Measurements from ENCODE around the gene RINL. TPM values are rescaled to one million over a fixed set of nuclear protein-coding genes. Genes with fewer than 3 reads are reported as not detected.

Gene RINL, protein sequence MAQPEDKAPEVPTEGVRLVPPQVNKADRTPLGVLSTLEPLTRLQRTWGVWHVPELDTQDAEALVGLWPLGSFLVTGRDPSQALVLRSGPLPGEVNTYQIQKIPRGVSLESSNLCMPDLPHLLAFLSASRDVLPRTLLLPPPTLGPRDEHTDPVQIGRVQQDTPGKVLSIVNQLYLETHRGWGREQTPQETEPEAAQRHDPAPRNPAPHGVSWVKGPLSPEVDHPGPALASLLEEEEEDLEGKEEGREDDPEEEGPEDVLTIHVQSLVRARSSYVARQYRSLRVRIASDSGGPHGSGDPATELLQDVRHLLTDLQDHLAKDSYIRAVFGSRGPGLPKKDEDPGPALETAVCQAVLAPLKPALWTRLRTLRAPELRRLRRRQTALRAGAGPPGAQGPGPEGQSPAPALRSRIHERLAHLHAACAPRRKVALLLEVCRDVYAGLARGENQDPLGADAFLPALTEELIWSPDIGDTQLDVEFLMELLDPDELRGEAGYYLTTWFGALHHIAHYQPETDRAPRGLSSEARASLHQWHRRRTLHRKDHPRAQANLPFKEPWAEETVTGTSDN
- 2.6 to 3.6 TPM (median 2.8 TPM) in 5 replicates for total RNA-seq (2022; extraction: Qiagen RNA extraction; ENCODE audit: low read depth)

DNA sequence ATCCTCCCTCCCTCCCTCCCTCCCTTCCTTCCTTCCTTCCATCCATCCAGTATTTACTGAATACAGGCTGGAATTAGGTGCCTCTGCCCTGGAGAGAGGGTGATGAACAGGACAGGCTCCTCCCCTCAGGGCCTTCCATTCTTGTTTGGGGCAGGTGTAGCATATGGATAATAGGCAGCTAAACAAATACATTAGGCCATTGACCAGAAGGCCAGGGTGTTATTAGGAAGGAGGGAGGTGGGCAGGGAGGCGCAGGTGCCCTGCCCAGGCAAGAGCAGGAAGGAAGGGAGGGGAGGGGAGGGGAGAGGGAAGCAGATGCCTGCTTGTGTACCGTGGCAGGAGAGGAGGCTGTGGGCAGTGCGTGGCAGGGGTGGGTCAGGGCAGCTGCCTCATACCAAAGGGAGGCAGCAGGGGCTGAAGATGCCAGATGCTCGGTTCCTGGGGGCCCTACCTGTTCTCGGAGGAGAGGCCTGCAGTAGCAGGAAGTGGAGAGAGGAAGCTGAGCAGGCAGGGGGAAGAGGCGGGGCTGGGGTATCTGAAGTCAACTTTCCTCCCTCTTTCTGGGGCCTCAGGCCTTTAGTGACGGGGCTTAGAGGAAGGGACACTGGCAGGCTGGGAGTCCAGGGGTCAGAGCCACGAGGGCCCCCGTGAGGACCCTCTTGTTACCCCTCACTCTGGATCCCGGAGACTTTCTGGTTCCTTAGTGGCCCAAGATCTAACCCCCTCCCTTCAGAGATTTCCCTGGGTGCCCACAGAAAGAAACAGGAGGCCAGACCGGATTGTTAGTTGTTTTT is at the start of gene RINL:
Gene RINL (minus strand): TSS at position 495 of the 794 bp plus-strand sequence. CDS start 1,533 bp downstream, outside the sequence.

DNA sequence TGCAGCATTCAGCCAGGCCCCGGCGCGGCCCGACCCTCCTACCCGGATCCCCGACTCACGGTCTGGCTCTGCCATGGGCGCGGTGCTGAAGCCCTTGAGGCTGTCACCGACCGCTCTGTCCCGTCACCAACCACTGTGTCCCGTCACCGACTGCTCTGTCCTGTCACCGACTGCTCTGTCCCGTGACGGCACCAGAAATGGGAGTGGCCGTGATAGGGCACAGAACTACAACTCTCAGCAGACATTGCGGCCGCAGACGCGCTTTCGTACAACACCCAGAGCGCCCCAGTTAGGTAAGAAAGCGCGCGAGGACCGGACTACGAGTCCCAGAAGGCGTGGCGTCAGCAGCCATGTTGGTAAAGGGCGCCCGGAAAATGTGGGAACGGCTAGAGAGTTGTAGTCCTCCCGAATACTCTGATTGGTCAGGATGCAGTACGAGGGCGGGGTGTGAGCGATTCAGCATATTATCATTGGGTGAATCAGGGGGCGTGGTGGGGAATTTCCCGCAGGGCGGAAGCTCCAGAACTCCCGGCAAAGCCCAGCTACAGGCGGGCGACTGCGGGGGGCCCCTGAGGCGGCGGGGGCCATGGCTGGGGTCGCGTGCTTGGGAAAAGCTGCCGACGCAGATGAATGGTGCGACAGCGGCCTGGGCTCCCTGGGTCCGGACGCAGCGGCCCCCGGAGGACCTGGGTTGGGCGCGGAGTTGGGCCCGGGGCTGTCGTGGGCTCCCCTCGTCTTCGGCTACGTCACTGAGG is 21.5 kb upstream of the RINL start, which contains the start of the genes NFKBIB and SIRT2:
Gene NFKBIB (plus strand): TSS at position 523 of the 755 bp plus-strand sequence. CDS start 64 bp downstream, at position 587.
Gene SIRT2 (minus strand): TSS at position 172 of the 755 bp plus-strand sequence. CDS start 97 bp downstream, at position 75.

DNA sequence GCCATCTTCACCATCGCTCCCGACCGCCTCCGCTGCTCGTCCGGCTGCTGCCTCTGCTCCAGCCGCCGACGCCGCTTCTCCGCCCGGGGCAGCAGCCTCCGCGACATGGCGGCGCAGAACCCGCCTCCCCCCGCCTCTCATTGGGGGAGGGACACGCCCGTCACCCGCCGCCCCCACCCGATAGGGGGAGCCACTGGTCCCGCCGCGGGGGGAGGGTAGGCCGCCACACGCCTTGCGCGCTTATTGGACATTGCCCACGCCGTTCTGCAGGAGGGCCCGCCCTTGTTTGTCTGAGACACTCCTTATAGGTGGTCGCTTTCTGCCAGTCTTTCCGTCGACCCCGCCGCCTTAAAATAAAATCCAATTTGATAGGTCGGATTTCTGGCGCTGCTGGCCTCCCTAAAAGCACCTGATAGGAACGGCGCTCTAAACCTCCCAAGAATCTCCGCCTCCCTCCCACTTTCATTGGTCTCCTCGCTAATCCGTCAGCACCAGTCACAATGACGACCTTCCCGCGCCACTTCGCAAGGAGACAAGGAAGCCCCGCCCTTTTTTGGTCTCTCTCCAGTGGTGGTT is 28.1 kb downstream of the RINL start, which contains the start of gene HNRNPL:
Gene HNRNPL (minus strand): TSS at position 127 of the 576 bp plus-strand sequence. CDS start 20 bp downstream, at position 107.

Other genes with a start within 250 kb of the RINL start
- 901 to 1,299 TPM (median 1,198 TPM) in 5 replicates for gene ACTN4, start 230.6 kb downstream of the RINL start, total RNA-seq (2022; extraction: Qiagen RNA extraction; ENCODE audit: low read depth)
- 4.8 to 7.1 TPM (median 5.9 TPM) in 5 replicates for gene CAPN12, start 133.8 kb downstream of the RINL start, total RNA-seq (2022; extraction: Qiagen RNA extraction; ENCODE audit: low read depth)
- 0.32 TPM in 1 of 5 replicates, not detected in the others for gene LGALS7, start 104.8 kb downstream of the RINL start, total RNA-seq (2022; extraction: Qiagen RNA extraction; ENCODE audit: low read depth)
- 0.37 to 0.65 TPM (median 0.56 TPM) in 3 of 5 replicates, not detected in the others for gene LGALS7B, start 89.1 kb downstream of the RINL start, total RNA-seq (2022; extraction: Qiagen RNA extraction; ENCODE audit: low read depth)
- gene LGALS4, start 65.3 kb downstream of the RINL start, total RNA-seq (2022; extraction: Qiagen RNA extraction; ENCODE audit: low read depth) = 0.50 to 1.1 TPM (median 0.72 TPM) in 5 replicates
- 286 to 383 TPM (median 290 TPM) in 5 replicates for gene ECH1, start 46.5 kb downstream of the RINL start, total RNA-seq (2022; extraction: Qiagen RNA extraction; ENCODE audit: low read depth)
- 350 to 371 TPM (median 363 TPM) in 5 replicates for gene HNRNPL, start 28.3 kb downstream of the RINL start, total RNA-seq (2022; extraction: Qiagen RNA extraction; ENCODE audit: low read depth)
- gene SIRT2, start 21.3 kb upstream of the RINL start, total RNA-seq (2022; extraction: Qiagen RNA extraction; ENCODE audit: low read depth) = 34.8 to 39.9 TPM (median 36.1 TPM) in 5 replicates
- gene NFKBIB, start 21.7 kb upstream of the RINL start, total RNA-seq (2022; extraction: Qiagen RNA extraction; ENCODE audit: low read depth) = 68.2 to 127 TPM (median 105 TPM) in 5 replicates
- gene CCER2, start 33.9 kb upstream of the RINL start, total RNA-seq (2022; extraction: Qiagen RNA extraction; ENCODE audit: low read depth) = 0.76 to 1.3 TPM (median 0.89 TPM) in 5 replicates
- gene SARS2, start 52.5 kb upstream of the RINL start, total RNA-seq (2022; extraction: Qiagen RNA extraction; ENCODE audit: low read depth) = 48.1 to 58.7 TPM (median 56.2 TPM) in 5 replicates
- gene MRPS12, start 52.7 kb upstream of the RINL start, total RNA-seq (2022; extraction: Qiagen RNA extraction; ENCODE audit: low read depth) = 205 to 327 TPM (median 291 TPM) in 5 replicates
- gene FBXO17, start 97.5 kb upstream of the RINL start, total RNA-seq (2022; extraction: Qiagen RNA extraction; ENCODE audit: low read depth) = 70.5 to 99.5 TPM (median 87.1 TPM) in 5 replicates
- gene FBXO27, start 154.3 kb upstream of the RINL start, total RNA-seq (2022; extraction: Qiagen RNA extraction; ENCODE audit: low read depth) = 5.0 to 8.3 TPM (median 7.5 TPM) in 5 replicates
- gene ACP7, start 206.1 kb upstream of the RINL start, total RNA-seq (2022; extraction: Qiagen RNA extraction; ENCODE audit: low read depth) = 0.15 to 0.19 TPM (median 0.17 TPM) in 5 replicates
- gene PAK4, start 247.5 kb upstream of the RINL start, total RNA-seq (2022; extraction: Qiagen RNA extraction; ENCODE audit: low read depth) = 96.5 to 129 TPM (median 118 TPM) in 5 replicates